ENCODE measurements around the gene MCRIP1.

- no peak for TF ChIP-seq CTCF (IDR thresholded peaks at IDR 0.05)
- TF ChIP-seq STAT6 (CRISPR knock-in tag; conservative IDR thresholded peaks at IDR 0.05; ENCODE audit: low read depth), result no peak
- TF ChIP-seq ZNF232 (CRISPR knock-in tag; IDR thresholded peaks at IDR 0.05), result no peak
- no peak for TF ChIP-seq ATF6 (CRISPR knock-in tag; IDR thresholded peaks at IDR 0.05)
Observed at GRCh38 chr17:81845881-81846742, 13.0 kb upstream of the MCRIP1 start.
